GM21786 (cell line): ENCODE measurements around the gene MCRIP1.

ENCODE experiments used
- ATAC-seq: cut with Tn5 transposase; IDR thresholded peaks from one replicate; pipeline ENCODE4 v1.9.1; 2021; ENCODE audit not compliant: unreplicated experiment

The MCRIP1 gene

GRCh38 chr17:81860756-81861568 is 27.9 kb upstream of the MCRIP1 start:
- peak; percentile 74 for ATAC-seq

GRCh38 chr17:81859906-81860755 is 27.0 kb upstream of the MCRIP1 start, which contains the start of gene P4HB:
Gene P4HB, minus strand, starts transcription at chr17:81860535. Its CDS starts 64 bp downstream, at chr17:81860471.
- ATAC-seq: no peak

GRCh38 chr17:81858967-81859905 is 26.1 kb upstream of the MCRIP1 start:
- ATAC-seq: no peak

GRCh38 chr17:81858170-81858966 is 25.3 kb upstream of the MCRIP1 start:
- no peak for ATAC-seq

GRCh38 chr17:81854974-81855774 is 22.1 kb upstream of the MCRIP1 start:
- ATAC-seq: no peak

GRCh38 chr17:81852237-81852636 is 19.1 kb upstream of the MCRIP1 start:
- ATAC-seq: no peak

- no peak for ATAC-seq
Observed at GRCh38 chr17:81851423-81851822, 18.3 kb upstream of the MCRIP1 start.

- no peak for ATAC-seq
Observed at GRCh38 chr17:81849457-81849856, 16.4 kb upstream of the MCRIP1 start.

GRCh38 chr17:81846743-81847689 is 13.9 kb upstream of the MCRIP1 start:
- no peak for ATAC-seq

GRCh38 chr17:81845881-81846742 is 13.0 kb upstream of the MCRIP1 start:
- ATAC-seq: no peak

- ATAC-seq: no peak
Observed at GRCh38 chr17:81845361-81845760, 12.3 kb upstream of the MCRIP1 start.

GRCh38 chr17:81844887-81845286 is 11.8 kb upstream of the MCRIP1 start:
- ATAC-seq: no peak

- no peak for ATAC-seq
Observed at GRCh38 chr17:81844327-81844851, 11.3 kb upstream of the MCRIP1 start.

- no peak for ATAC-seq
Observed at GRCh38 chr17:81843713-81844326, 10.7 kb upstream of the MCRIP1 start.

GRCh38 chr17:81842725-81843504 is 9.8 kb upstream of the MCRIP1 start:
- ATAC-seq: no peak

- no peak for ATAC-seq
Observed at GRCh38 chr17:81842378-81842724, 9.3 kb upstream of the MCRIP1 start.
